ENCODE measurements around the gene INSYN2A. TPM values are rescaled to one million over a fixed set of nuclear protein-coding genes. Genes with fewer than 3 reads are reported as not detected.
A peak's percentile ranks its signal among the peaks of the same experiment; 100 is the strongest.

Gene INSYN2A
- total and polyA plus RNA-seq, 7 donors, result 0.07 to 2.2 (median 0.57) TPM; not detected in 1

GRCh38 chr10:127149501-127150081 is 46.8 kb downstream of the INSYN2A start:
- Histone ChIP-seq H3K27me3 (no peaks in the 10 kb centered on the region), H3K9me3 (no peaks in the 10 kb centered on the region), H3K36me3 (no peaks in the 10 kb centered on the region), H3K27ac (peak overlapping the region in 1 of 4 donors; percentile 33), H3K4me3 (no peak overlapping the region), H3K4me1 (peaks cover 0 to 5% (median 0%) of the 10 kb centered on the region in 4 donors)
- 90% methylated on average over 7 of the region's 7 CpGs for WGBS, 2 donors
- TF ChIP-seq EP300 (IDR thresholded peaks at IDR 0.05) (no peak), POLR2A (IDR thresholded peaks at IDR 0.05) (no peak), POLR2AphosphoS5 (IDR thresholded peaks at IDR 0.05) (no peak), CTCF (IDR thresholded peaks at IDR 0.05) (no peak)
- intact Hi-C loops (cut with DNase I), result no loop called here
- DNase-seq, result no peak

GRCh38 chr10:127148933-127149220 is 47.5 kb downstream of the INSYN2A start:
- Histone ChIP-seq H3K36me3 (no peaks in the 10 kb centered on the region), H3K27me3 (no peaks in the 10 kb centered on the region), H3K9me3 (no peaks in the 10 kb centered on the region), H3K4me1 (peaks cover 0 to 5% (median 0%) of the 10 kb centered on the region in 4 donors), H3K4me3 (no peak overlapping the region), H3K27ac (peak overlapping the region in 1 of 4 donors; percentile 33)
- WGBS, 2 donors, result 75 to 79% methylated on average over 2 of the region's 2 CpGs
- DNase-seq, result no peak
- TF ChIP-seq POLR2AphosphoS5 (IDR thresholded peaks at IDR 0.05), result no peak
- no peak for TF ChIP-seq EP300 (IDR thresholded peaks at IDR 0.05)
- TF ChIP-seq POLR2A (IDR thresholded peaks at IDR 0.05), result no peak
- no peak for TF ChIP-seq CTCF (IDR thresholded peaks at IDR 0.05)
- intact Hi-C loops (cut with DNase I), result no loop called here

GRCh38 chr10:127148066-127148932 is 48.1 kb downstream of the INSYN2A start:
- WGBS, 2 donors, result 81 to 87% methylated on average over 15 of the region's 15 CpGs
- intact Hi-C loops (cut with DNase I), result no loop called here
- no peak for TF ChIP-seq POLR2AphosphoS5 (IDR thresholded peaks at IDR 0.05)
- DNase-seq, result no peak
- no peak overlapping the region for H3K4me3 ChIP-seq
- peaks cover 0 to 3% (median 0%) of the 10 kb centered on the region in 4 donors for H3K36me3 ChIP-seq
- no peaks in the 10 kb centered on the region for H3K27me3 ChIP-seq
- no peaks in the 10 kb centered on the region for H3K9me3 ChIP-seq
- peak overlapping the region in 1 of 4 donors; percentile 33 for H3K27ac ChIP-seq
- H3K4me1 ChIP-seq, result peaks cover 0 to 5% (median 0%) of the 10 kb centered on the region in 4 donors

GRCh38 chr10:127146661-127147060 is 49.7 kb downstream of the INSYN2A start:
- Histone ChIP-seq H3K9me3 (no peaks in the 10 kb centered on the region), H3K27me3 (no peaks in the 10 kb centered on the region), H3K36me3 (peaks cover 0 to 6% (median 0%) of the 10 kb centered on the region in 4 donors), H3K27ac (no peak overlapping the region), H3K4me3 (no peak overlapping the region), H3K4me1 (no peaks in the 10 kb centered on the region)
- intact Hi-C loops (cut with DNase I), result no loop called here
- no peak for TF ChIP-seq EP300 (IDR thresholded peaks at IDR 0.05)
- no peak for TF ChIP-seq POLR2AphosphoS5 (IDR thresholded peaks at IDR 0.05)
- TF ChIP-seq CTCF (IDR thresholded peaks at IDR 0.05), result no peak
- no peak for TF ChIP-seq POLR2A (IDR thresholded peaks at IDR 0.05)
- 94 to 96% methylated on average over 9 of the region's 9 CpGs for WGBS, 2 donors
- no peak for DNase-seq
